ENCODE results near the gene NUP210L. TPM values are rescaled to one million over a fixed set of nuclear protein-coding genes. Genes with fewer than 3 reads are reported as not detected.

The NUP210L gene
- under 1 TPM in 1 of 3 donors, not detected in 2; 0.06 TPM for total RNA-seq
- long read RNA-seq, donor 1, result 0 reads
- long read RNA-seq, donor 2, result 0 reads

DNA sequence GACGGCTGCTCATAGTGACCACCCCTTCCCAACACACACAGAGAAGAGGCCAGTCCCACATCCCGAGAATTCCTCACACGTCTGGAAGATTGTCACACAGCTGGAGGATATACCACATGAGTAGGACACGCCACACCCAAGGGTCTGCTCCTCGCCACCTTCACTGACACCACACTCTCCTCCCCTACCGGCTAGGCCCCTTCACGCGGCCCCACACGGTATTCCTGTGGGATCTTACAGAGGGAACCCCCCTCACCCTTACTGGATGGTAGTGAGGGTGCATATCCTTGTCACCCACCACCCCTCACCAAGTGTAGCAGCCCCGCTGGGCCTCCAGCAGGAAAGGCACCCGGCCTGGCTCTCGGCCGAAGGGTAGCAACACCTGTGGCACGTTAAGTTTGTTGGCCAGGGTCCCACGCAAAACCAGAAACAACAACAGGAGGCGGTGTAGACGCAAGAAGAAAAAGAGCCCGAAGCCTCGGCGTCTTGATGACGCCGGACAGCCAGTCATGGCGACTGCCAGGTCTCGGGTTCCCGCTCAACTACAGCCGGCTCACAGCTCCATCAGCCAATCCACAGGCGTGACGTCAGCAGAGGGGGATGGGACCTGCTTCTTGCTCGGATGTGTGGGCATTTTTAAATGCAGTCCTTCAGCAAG, at the start of gene NUP210L:
Gene NUP210L (minus strand): TSS at position 540 of the 658 bp plus-strand sequence.
- Histone ChIP-seq H3K36me3 (ENCODE audit: low read depth) (peaks cover 12% of the 10 kb centered on the region), H3K9me3 (no peaks in the 10 kb centered on the region), H3K4me3 (no peak within 1 kb of the TSS), H3K4me1 (ENCODE audit: low read depth) (no peaks in the 10 kb centered on the region)
- DNase-seq, result peak; percentile 43 to 67 (median 55)
- ATAC-seq, result peak; percentile 35
- intact Hi-C loops (cut with DNase I, micrococcal nuclease), result no loop called here
- TF ChIP-seq, protein P1, sequence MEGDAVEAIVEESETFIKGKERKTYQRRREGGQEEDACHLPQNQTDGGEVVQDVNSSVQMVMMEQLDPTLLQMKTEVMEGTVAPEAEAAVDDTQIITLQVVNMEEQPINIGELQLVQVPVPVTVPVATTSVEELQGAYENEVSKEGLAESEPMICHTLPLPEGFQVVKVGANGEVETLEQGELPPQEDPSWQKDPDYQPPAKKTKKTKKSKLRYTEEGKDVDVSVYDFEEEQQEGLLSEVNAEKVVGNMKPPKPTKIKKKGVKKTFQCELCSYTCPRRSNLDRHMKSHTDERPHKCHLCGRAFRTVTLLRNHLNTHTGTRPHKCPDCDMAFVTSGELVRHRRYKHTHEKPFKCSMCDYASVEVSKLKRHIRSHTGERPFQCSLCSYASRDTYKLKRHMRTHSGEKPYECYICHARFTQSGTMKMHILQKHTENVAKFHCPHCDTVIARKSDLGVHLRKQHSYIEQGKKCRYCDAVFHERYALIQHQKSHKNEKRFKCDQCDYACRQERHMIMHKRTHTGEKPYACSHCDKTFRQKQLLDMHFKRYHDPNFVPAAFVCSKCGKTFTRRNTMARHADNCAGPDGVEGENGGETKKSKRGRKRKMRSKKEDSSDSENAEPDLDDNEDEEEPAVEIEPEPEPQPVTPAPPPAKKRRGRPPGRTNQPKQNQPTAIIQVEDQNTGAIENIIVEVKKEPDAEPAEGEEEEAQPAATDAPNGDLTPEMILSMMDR (IDR thresholded peaks at IDR 0.05), result no peak

DNA sequence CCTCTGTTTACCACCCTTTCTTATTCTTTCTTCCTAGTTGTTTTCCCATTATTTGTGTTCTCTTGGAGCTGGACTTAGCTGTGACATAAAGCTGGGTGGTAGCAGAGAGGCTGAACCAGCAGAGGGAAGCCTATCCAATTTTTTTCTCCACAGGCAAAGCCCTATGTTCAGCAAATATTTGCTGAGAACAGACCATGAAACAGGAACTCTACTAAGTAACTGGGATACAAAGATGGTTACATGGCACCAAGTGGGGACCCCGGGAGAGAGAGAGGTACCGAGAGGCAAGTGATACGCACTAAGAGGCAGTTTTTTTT, 44.6 kb upstream of the NUP210L start:
- DNase-seq (no peak), ATAC-seq (peak; percentile 9)
- Histone ChIP-seq H3K9me3 (no peaks in the 10 kb centered on the region), H3K36me3 (ENCODE audit: low read depth) (no peaks in the 10 kb centered on the region), H3K4me1 (ENCODE audit: low read depth) (no peaks in the 10 kb centered on the region), H3K4me3 (no peak overlapping the region)
- intact Hi-C loops (cut with DNase I, micrococcal nuclease), result no loop called here
- TF ChIP-seq, protein P1 (IDR thresholded peaks at IDR 0.05), result no peak

DNA sequence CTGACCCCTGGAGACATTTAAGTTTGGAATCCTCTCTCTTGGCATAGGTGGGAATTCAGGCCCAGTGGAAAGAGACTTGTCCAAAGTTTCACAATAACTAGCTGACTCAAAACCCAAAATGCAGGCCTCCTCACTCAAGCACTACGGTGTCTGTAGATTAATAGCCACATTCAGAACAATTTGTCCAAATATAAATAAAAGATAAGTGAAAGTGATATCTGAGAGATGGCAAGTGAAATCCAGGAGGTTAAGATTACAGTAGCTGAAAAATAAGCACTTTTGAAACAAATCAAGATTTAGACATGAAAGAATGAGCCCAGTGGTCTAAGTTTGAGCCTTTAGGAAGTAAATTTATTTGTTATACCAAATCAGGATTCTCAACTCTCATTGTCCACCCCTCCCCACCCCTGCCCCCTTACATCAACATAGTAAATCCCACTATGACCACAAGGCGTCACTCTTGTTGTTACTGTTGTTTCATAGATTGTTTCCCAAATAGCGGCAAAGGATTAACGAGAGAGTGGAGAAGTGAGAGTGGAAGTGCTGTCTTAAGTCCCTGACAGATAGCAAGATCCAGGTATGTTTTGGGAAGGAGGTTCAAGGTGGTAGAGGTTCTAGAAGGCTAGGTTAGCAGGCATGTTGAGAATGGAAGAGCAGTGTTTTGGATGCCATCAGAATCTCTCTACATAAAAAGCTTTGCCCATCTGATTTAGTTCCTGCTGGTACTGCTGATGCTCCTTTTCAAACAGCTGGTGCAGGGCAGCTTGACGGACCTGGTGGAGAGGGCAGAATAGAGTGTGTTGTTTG, 44.1 kb upstream of the NUP210L start:
- no peaks in the 10 kb centered on the region for H3K4me1 ChIP-seq (ENCODE audit: low read depth)
- TF ChIP-seq, protein P1 (IDR thresholded peaks at IDR 0.05), result no peak
- peak; percentile 69 for ATAC-seq
- H3K9me3 ChIP-seq, result no peaks in the 10 kb centered on the region
- intact Hi-C loops (cut with DNase I, micrococcal nuclease), result no loop called here
- DNase-seq, result peak in 1 of 3 donors; percentile 74
- no peaks in the 10 kb centered on the region for H3K36me3 ChIP-seq (ENCODE audit: low read depth)
- H3K4me3 ChIP-seq, result no peak overlapping the region

DNA sequence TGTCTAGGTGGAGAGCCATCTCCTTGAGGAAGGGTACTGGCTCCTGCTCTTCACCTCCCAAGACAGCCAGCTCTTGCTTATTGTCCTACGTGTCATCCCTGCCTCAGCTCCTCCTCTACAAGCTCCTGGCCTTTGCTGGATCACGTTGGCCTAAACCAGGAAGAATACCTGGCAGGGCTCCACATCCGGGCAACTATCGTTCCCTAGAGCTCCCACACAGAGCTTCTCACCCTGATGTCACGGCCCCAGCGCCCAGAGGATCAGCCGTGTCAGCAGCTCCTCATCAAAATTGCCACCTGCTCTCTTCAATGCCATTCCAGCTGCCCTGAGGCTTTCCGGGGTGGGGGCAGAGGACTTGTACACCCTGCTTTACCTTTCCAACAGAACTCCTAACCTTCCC, 38.9 kb upstream of the NUP210L start:
- Histone ChIP-seq H3K9me3 (no peaks in the 10 kb centered on the region), H3K4me3 (no peak overlapping the region), H3K36me3 (ENCODE audit: low read depth) (no peaks in the 10 kb centered on the region), H3K4me1 (ENCODE audit: low read depth) (no peaks in the 10 kb centered on the region)
- TF ChIP-seq, protein P1 (IDR thresholded peaks at IDR 0.05), result no peak
- peak in 2 of 3 donors; percentile 46 to 77 for DNase-seq
- peak; percentile 73 for ATAC-seq
- intact Hi-C loops (cut with DNase I, micrococcal nuclease), result no loop called here

DNA sequence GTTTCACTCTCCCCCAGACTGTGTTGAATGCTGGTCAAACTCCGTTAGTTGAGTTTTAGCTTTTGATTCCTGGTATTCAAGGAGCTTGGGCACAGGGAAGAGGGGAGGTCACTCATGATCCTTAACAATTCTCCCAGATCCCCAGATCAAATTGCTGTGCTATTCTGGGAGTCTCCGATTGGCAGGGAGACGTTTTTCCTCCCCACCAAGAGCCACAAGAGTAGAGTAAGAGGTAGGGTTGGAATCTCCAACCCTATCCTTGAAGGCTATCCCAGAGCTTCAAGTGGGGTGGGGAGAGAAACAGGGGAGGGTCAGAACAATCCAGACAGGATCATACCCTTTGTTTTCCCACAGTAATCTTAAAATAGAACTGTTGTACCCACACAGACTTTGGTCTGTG, 37.6 kb upstream of the NUP210L start:
- H3K4me1 ChIP-seq (ENCODE audit: low read depth), result no peaks in the 10 kb centered on the region
- TF ChIP-seq, protein P1 (IDR thresholded peaks at IDR 0.05), result no peak
- intact Hi-C loops (cut with DNase I, micrococcal nuclease), result no loop called here
- H3K9me3 ChIP-seq, result no peaks in the 10 kb centered on the region
- no peak overlapping the region for H3K4me3 ChIP-seq
- DNase-seq, result no peak
- ATAC-seq, result no peak
- H3K36me3 ChIP-seq (ENCODE audit: low read depth), result no peaks in the 10 kb centered on the region
